GM12878 (cell line): ENCODE results near the gene BEND7. TPM values are rescaled to one million over a fixed set of nuclear protein-coding genes. Genes with fewer than 3 reads are reported as not detected.
A peak's percentile ranks its signal among the peaks of the same experiment; 100 is the strongest.

Experiments
- ATAC-seq: fragments of 200-7000 bp; cut with Tn5 transposase; 3 replicates; pipeline ENCODE4 v1.9.1; 2020; ENCODE audit warnings: mild to moderate bottlenecking, moderate library complexity
- Bru-seq: library from RNA; stranded (reverse); fragments of 400-500 nt; gene quantifications from one replicate; lab custom pipeline; 2021; lab: Mats Ljungman, UMichigan
- BruChase-seq, 2 experiments: library from RNA; stranded (reverse); fragments of 400-500 nt; gene quantifications; one replicate each; lab custom pipeline; 2021; lab: Mats Ljungman, UMichigan
- BruUV-seq: library from RNA; stranded (reverse); fragments of 400-500 nt; replicated peaks from 2 replicates; lab custom pipeline; 2021; lab: Mats Ljungman, UMichigan
- CTCF ChIA-PET: fragments of 300-600 bp; sonication (Branson Sonifier 250); formaldehyde crosslinking; extraction: SDS; loops from one replicate; lab custom pipeline; 2021; ENCODE audit warnings: inconsistent platforms; lab: Yijun Ruan, JAX
- POLR2A ChIA-PET: fragments of 350-600 bp; formaldehyde crosslinking; extraction: SDS; loops from one replicate; lab custom pipeline; 2021; ENCODE audit warnings: inconsistent platforms; lab: Charles Lee
- RAD21 ChIA-PET: fragments of 300-600 bp; sonication (Branson Sonifier 250); formaldehyde crosslinking; loops from one replicate; lab custom pipeline; 2023; ENCODE audit warnings: antibody characterized with exemption; ENCODE audit not compliant: unreplicated experiment; lab: Charles Lee
- SMC1A ChIA-PET: fragments of 300-600 bp; sonication (Branson Sonifier 250); formaldehyde crosslinking; loops from one replicate; lab custom pipeline; 2023; ENCODE audit not compliant: unreplicated experiment, uncharacterized antibody; lab: Charles Lee
- DNase-seq: peaks from one replicate; pipeline ENCODE4 v3.0.0-alpha.2; 2011; ENCODE audit warnings: low read depth, low spot score
- FAIRE-seq: peaks from 3 replicates; lab custom pipeline; 2011; peaks lifted over from hg19 to GRCh38; lab: Jason Lieb, UNC
- H2AFZ ChIP-seq: 2 replicates; pipeline ENCODE4 v1.6.0; 2011; ENCODE audit warnings: low read depth, low read length, control low read depth; ENCODE audit not compliant: control insufficient read depth
- H3K27ac ChIP-seq: 2 replicates; pipeline ENCODE4 v1.5.1; 2011; ENCODE audit warnings: control low read depth; ENCODE audit not compliant: control insufficient read depth, insufficient read depth
- H3K27me3 ChIP-seq, 2 experiments: replicated peaks in 1 of 2; 2 replicates each; pipeline versions ENCODE4 v1.6.0 to v1.6.1; 2011; ENCODE audit warnings: low read length in 1 of 2; ENCODE audit not compliant: control insufficient read depth in 2 of 2, insufficient read depth in 2 of 2
- H3K36me3 ChIP-seq, 2 experiments: 2 replicates each; pipeline ENCODE4 v1.5.1; 2011; ENCODE audit warnings: low read length in 1 of 2; ENCODE audit not compliant: control insufficient read depth in 2 of 2, insufficient read depth in 2 of 2
- H3K4me1 ChIP-seq: 2 replicates; pipeline ENCODE4 v1.6.1; 2011; ENCODE audit warnings: mild to moderate bottlenecking, low read length, moderate library complexity, mixed read lengths; ENCODE audit not compliant: control insufficient read depth, insufficient read depth
- H3K4me2 ChIP-seq: 2 replicates; pipeline ENCODE4 v1.6.0; 2011; ENCODE audit warnings: control low read depth; ENCODE audit not compliant: control insufficient read depth, insufficient read depth
- H3K4me3 ChIP-seq: fragments of 200-600 bp; sonication (generic); 2 replicates; pipeline ENCODE4 v1.5.1; 2016
- H3K79me2 ChIP-seq: 2 replicates; pipeline ENCODE4 v1.6.0; 2011; ENCODE audit warnings: low read length; ENCODE audit not compliant: control insufficient read depth, insufficient read depth
- H3K9ac ChIP-seq: 2 replicates; pipeline ENCODE4 v1.8.0; 2011; ENCODE audit warnings: low read length, control low read depth, mixed read lengths; ENCODE audit not compliant: control insufficient read depth, insufficient read depth
- H3K9me3 ChIP-seq: replicated peaks from 3 replicates; pipeline ENCODE4 v1.5.1; 2011; ENCODE audit warnings: mild to moderate bottlenecking, low read length; ENCODE audit not compliant: control insufficient read depth, insufficient read depth
- H4K20me1 ChIP-seq: 2 replicates; pipeline ENCODE4 v1.6.0; 2011; ENCODE audit not compliant: control insufficient read depth, insufficient read depth
- EED ChIP-seq: sonication (generic); IDR thresholded peaks from 2 replicates; pipeline ENCODE4 v1.6.1; 2016; ENCODE audit warnings: antibody characterized with exemption, low read depth
- EZH2 ChIP-seq: IDR thresholded peaks from 2 replicates; pipeline ENCODE4 v1.6.1; 2012; ENCODE audit warnings: low read depth, mild to moderate bottlenecking, control low read depth, inconsistent platforms, low read length, borderline replicate concordance; ENCODE audit not compliant: control insufficient read depth
- FOXM1 ChIP-seq: IDR thresholded peaks from 2 replicates; pipeline ENCODE4 v1.6.1; 2012; ENCODE audit warnings: low read depth, mild to moderate bottlenecking, inconsistent platforms, low read length, moderate library complexity
- KLF5 ChIP-seq: fragments of 450-650 bp; IDR thresholded peaks from 2 replicates; pipeline ENCODE4 v1.6.1; 2014; ENCODE audit warnings: mild to moderate bottlenecking; ENCODE audit not compliant: partially characterized antibody
- MYB ChIP-seq: fragments of 150-350 bp; IDR thresholded peaks from 2 replicates; pipeline ENCODE4 v1.6.1; 2014; ENCODE audit warnings: mild to moderate bottlenecking, low read depth, low read length, borderline replicate concordance
- POLR2AphosphoS5 ChIP-seq: IDR thresholded peaks from 2 replicates; pipeline ENCODE4 v1.6.1; 2011; ENCODE audit warnings: mild to moderate bottlenecking, low read length, inconsistent platforms
- RAD51 ChIP-seq: fragments of 450-650 bp; IDR thresholded peaks from 2 replicates; pipeline ENCODE4 v1.6.1; 2016; ENCODE audit warnings: moderate library complexity, mild to moderate bottlenecking, inconsistent platforms
- SMAD1 ChIP-seq: fragments of 450-650 bp; IDR thresholded peaks from 2 replicates; pipeline ENCODE4 v1.6.1; 2018; ENCODE audit warnings: mild to moderate bottlenecking, low read depth; ENCODE audit not compliant: partially characterized antibody
- SUZ12 ChIP-seq: fragments of 200-600 bp; sonication (generic); IDR thresholded peaks from one replicate; pipeline ENCODE4 v1.6.1; 2018; ENCODE audit warnings: antibody characterized with exemption, mild to moderate bottlenecking; ENCODE audit not compliant: unreplicated experiment
- WGBS: methylation state at CpG from one replicate; pipeline ENCODE4 v1.1.6; 2016; ENCODE audit warnings: low lambda C conversion rate; ENCODE audit not compliant: insufficient replicate concordance, insufficient coverage; ENCODE audit errors: missing lambda C conversion rate; 5-methylcytosine and 5-hydroxymethylcytosine counted together
- in situ Hi-C: fragments of 300-500 bp; cut with MboI; formaldehyde crosslinking; loops from 9 replicates; pipeline ENCODE4 v1.14.3; 2018; ENCODE audit warnings: mixed read lengths
- intact Hi-C: fragments of 100-400 bp; cut with micrococcal nuclease; formaldehyde crosslinking; loops from one replicate; pipeline ENCODE4 v1.14.2; 2022; ENCODE audit not compliant: unreplicated experiment
- long read RNA-seq, 2 experiments: library from polyadenylated mRNA; unstranded; transcript quantifications; one replicate each; pipeline ENCODE4 v2.0.0, GENCODE V29; 2019 to 2020
- polyA minus RNA-seq, 3 experiments: library from RNA; depleted of rRNA, polyadenylated mRNA; stranded (reverse); fragments of >200 nt; gene quantifications; 2 replicates each; pipeline ENCODE4 v1.2.3, GENCODE V29; 2011
- polyA plus RNA-seq, 11 experiments: library from polyadenylated mRNA; depleted of rRNA in 4 of 11; unstranded in 6 of 11; stranded (reverse) in 5 of 11; fragments of >200 nt; fragmentation: Nextera tagmentation in 4 of 11; fragmentation: Illumina TruSeq in 1 of 11; extraction: Ambion mirVana in 4 of 11; extraction: Trizol in 1 of 11; gene quantifications; 1 replicate in 1 of 11; 2 replicates in 10 of 11; pipeline versions ENCODE4 v1.2.1 to v1.2.3, GENCODE V29; 2011 to 2016; ENCODE audit warnings: inconsistent platforms in 2 of 11, missing spikeins in 2 of 11, low read depth in 1 of 11
- total RNA-seq, 4 experiments: library from RNA; depleted of rRNA in 3 of 4; stranded (reverse); fragments of >200 nt in 3 of 4; fragmentation: Illumina TruSeq in 1 of 4; extraction: Trizol in 1 of 4; gene quantifications; 2 replicates each; pipeline versions ENCODE4 v1.2.1 to v1.2.3, GENCODE V29; 2013 to 2021
- TF ChIP-seq, protein P1 (sequence below): fragments of 450-650 bp; IDR thresholded peaks from 2 replicates; pipeline ENCODE4 v1.6.1; 2018; ENCODE audit warnings: borderline replicate concordance, mild to moderate bottlenecking; ENCODE audit not compliant: partially characterized antibody

The BEND7 gene, protein sequence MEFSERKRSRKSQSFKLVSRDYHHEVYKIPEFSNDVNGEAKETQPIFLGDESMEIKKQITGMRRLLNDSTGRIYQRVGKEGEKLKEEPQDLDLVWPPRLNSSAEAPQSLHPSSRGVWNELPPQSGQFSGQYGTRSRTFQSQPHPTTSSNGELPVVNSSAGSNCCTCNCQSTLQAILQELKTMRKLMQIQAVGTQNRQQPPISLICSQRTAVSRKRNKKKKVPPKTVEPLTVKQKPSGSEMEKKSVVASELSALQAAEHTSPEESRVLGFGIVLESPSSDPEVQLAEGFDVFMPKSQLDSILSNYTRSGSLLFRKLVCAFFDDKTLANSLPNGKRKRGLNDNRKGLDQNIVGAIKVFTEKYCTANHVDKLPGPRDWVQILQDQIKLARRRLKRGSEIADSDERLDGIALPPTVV
- not detected in 2 replicates for total RNA-seq (2013; cell fraction: nucleolus; rRNA removed)
- total RNA-seq (2014; rRNA removed) (not detected in 2 replicates), total RNA-seq (2014; rRNA removed; fragmentation: Illumina TruSeq; extraction: Trizol) (not detected in 2 replicates), total RNA-seq (2021) (0.13 TPM in 1 of 2 replicates, not detected in the other), polyA plus RNA-seq (2011; rRNA removed) (not detected in 2 replicates), polyA plus RNA-seq (2014; fragmentation: Illumina TruSeq; extraction: Trizol) (not detected in 2 replicates), polyA plus RNA-seq (2014; fragmentation: Nextera tagmentation; extraction: Ambion mirVana) (not detected), polyA plus RNA-seq (2014; rRNA removed) (not detected in 2 replicates), polyA plus RNA-seq (2016; fragmentation: Nextera tagmentation; extraction: Ambion mirVana) (not detected), polyA minus RNA-seq (2011; rRNA and poly(A)+ RNA removed) (not detected in 2 replicates), Bru-seq, nascent RNA (percentile 6 among the genes with signal in this experiment), BruChase-seq, experiment 1, labeled RNA remaining after a 6-hour chase (percentile 2 among the genes with signal in this experiment), BruChase-seq, experiment 2, labeled RNA remaining after a 2-hour chase (percentile 9 among the genes with signal in this experiment)
- polyA plus RNA-seq (2011; ENCODE audit: low read depth), result not detected
- polyA plus RNA-seq (2011; cell fraction: cytosol; rRNA removed), result not detected in 2 replicates
- not detected in 2 replicates for polyA plus RNA-seq (2011; cell fraction: nucleus; rRNA removed)
- polyA plus RNA-seq (2012), result 0.21 TPM in 1 of 2 replicates, not detected in the other
- polyA minus RNA-seq (2011; cell fraction: cytosol; rRNA and poly(A)+ RNA removed), result not detected in 2 replicates
- polyA minus RNA-seq (2011; cell fraction: nucleus; rRNA and poly(A)+ RNA removed), result not detected in 2 replicates
- long read RNA-seq, experiment 1, result 0 reads
- long read RNA-seq, experiment 2, partial matches to known transcripts, result 0 of 1 reads
- long read RNA-seq, experiment 2, other reads (novel, unspliced or antisense), result 1 of 1 reads

DNA sequence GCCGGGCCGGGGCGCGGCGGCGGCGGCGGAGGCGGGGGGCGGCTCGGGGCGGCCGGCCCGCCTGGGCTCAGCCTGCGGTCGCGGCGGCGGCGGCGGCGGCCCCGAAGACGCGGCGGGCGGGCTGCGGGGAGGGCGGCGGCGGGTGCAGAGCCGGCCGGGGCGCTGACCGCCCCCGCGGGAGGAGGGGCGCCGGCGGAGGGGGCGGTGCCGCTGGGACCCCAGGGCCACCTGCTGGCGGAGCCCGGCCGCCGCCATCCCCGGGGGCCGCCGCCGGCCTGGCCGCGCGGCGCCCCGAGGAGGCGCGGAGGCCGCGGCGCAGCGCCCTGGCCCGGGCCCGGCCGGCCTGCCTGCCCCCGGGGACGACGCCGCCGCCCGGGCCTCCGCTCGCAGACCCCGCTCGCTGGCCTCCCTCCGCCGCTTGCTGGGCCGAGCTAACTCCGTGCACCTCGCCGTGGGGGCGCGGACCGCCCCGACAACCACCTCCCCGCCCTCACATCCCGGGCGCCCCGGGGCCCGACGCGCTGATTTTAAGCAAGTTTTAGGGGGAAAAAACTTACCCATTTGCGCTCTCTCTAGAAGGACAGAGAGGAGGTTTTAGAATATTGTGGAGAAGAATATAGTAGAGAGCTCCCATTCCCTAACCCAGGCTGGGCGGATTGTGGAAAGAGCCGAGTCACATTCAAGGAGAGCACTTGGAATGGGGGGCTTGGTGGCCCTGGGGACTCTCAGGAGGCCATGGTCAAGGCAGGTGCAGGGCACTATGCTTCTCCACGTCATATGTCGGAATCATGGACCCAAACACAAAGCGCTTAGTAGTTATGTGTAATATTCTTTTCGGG lies at the start of gene BEND7:
TSS of gene BEND7 (minus strand) at position 140 of the 839 bp plus-strand sequence. CDS start 481 bp downstream, outside the sequence.
- Histone ChIP-seq H3K9ac (no peak within 1 kb of the TSS), H3K27ac (no peak within 1 kb of the TSS), H3K79me2 (no peaks in the 10 kb centered on the region), H3K36me3 (no peaks in the 10 kb centered on the region), H2AFZ (no peak within 1 kb of the TSS)
- DNase-seq, result no peak
- no peak for TF ChIP-seq MYB
- TF ChIP-seq EZH2, result peak; percentile 75; the same call in 1 of the 2 replicates
- TF ChIP-seq SUZ12, result peak; percentile 80
- TF ChIP-seq, protein P1, sequence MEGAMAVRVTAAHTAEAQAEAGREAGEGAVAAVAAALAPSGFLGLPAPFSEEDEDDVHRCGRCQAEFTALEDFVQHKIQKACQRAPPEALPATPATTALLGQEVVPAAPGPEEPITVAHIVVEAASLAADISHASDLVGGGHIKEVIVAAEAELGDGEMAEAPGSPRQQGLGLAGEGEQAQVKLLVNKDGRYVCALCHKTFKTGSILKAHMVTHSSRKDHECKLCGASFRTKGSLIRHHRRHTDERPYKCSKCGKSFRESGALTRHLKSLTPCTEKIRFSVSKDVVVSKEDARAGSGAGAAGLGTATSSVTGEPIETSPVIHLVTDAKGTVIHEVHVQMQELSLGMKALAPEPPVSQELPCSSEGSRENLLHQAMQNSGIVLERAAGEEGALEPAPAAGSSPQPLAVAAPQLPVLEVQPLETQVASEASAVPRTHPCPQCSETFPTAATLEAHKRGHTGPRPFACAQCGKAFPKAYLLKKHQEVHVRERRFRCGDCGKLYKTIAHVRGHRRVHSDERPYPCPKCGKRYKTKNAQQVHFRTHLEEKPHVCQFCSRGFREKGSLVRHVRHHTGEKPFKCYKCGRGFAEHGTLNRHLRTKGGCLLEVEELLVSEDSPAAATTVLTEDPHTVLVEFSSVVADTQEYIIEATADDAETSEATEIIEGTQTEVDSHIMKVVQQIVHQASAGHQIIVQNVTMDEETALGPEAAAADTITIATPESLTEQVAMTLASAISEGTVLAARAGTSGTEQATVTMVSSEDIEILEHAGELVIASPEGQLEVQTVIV, result no peak
- no peak for TF ChIP-seq RAD51
- no peak for TF ChIP-seq SMAD1
- TF ChIP-seq KLF5, result no peak
- TF ChIP-seq FOXM1, result no peak
- no peak for TF ChIP-seq POLR2AphosphoS5
- no peak for TF ChIP-seq EED
- TF ChIP-seq, all 136 proteins: peak for 2
- H3K4me3 ChIP-seq, result no peak within 1 kb of the TSS
- H3K4me2 ChIP-seq, result no peak within 1 kb of the TSS; the same call in 1 of the 2 replicates
- intact Hi-C loops (no loop called here), in situ Hi-C loops (no loop called here)
- SMC1A ChIA-PET, result no interaction called here
- POLR2A ChIA-PET, result no interaction called here
- 8% methylated on average over 55 of the region's 98 CpGs for WGBS
- H3K4me1 ChIP-seq, result no peaks in the 10 kb centered on the region
- FAIRE-seq (no peak), ATAC-seq (peak; percentile 40; the same call in 2 of the 3 replicates)
- CTCF ChIA-PET, result no interaction called here
- no peaks in the 10 kb centered on the region for H3K9me3 ChIP-seq
- BruUV-seq, result no TSS peak
- H4K20me1 ChIP-seq, result no peaks in the 10 kb centered on the region
- RAD21 ChIA-PET, result no interaction called here
- H3K27me3 ChIP-seq, result peaks cover 11 to 14% of the 10 kb centered on the region in 2 experiments
